Chondrocyte (in vitro differentiated cells): ENCODE measurements around the gene SGCD. TPM values are rescaled to one million over a fixed set of nuclear protein-coding genes. Genes with fewer than 3 reads are reported as not detected.

Source experiments
- DNase-seq: peaks from one replicate; pipeline ENCODE4 v3.0.0; 2021; ENCODE audit warnings: mixed read lengths, low spot score
- H3K27ac Mint-ChIP-seq: one replicate; pipeline ENCODE4 v1.8.0; 2021; ENCODE audit warnings: mild to moderate bottlenecking, moderate library complexity, mixed read lengths; ENCODE audit not compliant: unreplicated experiment
- H3K27me3 Mint-ChIP-seq: 2 replicates; pipeline ENCODE4 v1.8.0; 2021; ENCODE audit warnings: low read depth, mixed read lengths
- H3K36me3 Mint-ChIP-seq: 2 replicates; pipeline ENCODE4 v1.8.0; 2021; ENCODE audit warnings: low read depth, mixed read lengths
- H3K4me1 Mint-ChIP-seq: 2 replicates; pipeline ENCODE4 v1.8.0; 2021; ENCODE audit warnings: low read depth, mild to moderate bottlenecking, mixed read lengths
- H3K4me3 Mint-ChIP-seq: one replicate; pipeline ENCODE4 v1.8.0; 2021; ENCODE audit warnings: mild to moderate bottlenecking, moderate library complexity, mixed read lengths; ENCODE audit not compliant: unreplicated experiment
- H3K9me3 Mint-ChIP-seq: 2 replicates; pipeline ENCODE4 v1.8.0; 2021; ENCODE audit warnings: low read depth, mixed read lengths
- total RNA-seq: library from RNA; stranded (reverse); gene quantifications from 3 replicates; pipeline ENCODE4 v1.2.1, GENCODE V29; 2021
- TF ChIP-seq, protein P1 (sequence below): fragments of 200-600 bp; sonication (generic); IDR thresholded peaks from 2 replicates; pipeline ENCODE4 v1.5.0; 2021; ENCODE audit warnings: antibody characterized with exemption, mild to moderate bottlenecking, moderate library complexity

The SGCD gene
- total RNA-seq, 1 donor from 2014 or later, result 8.4 TPM

DNA sequence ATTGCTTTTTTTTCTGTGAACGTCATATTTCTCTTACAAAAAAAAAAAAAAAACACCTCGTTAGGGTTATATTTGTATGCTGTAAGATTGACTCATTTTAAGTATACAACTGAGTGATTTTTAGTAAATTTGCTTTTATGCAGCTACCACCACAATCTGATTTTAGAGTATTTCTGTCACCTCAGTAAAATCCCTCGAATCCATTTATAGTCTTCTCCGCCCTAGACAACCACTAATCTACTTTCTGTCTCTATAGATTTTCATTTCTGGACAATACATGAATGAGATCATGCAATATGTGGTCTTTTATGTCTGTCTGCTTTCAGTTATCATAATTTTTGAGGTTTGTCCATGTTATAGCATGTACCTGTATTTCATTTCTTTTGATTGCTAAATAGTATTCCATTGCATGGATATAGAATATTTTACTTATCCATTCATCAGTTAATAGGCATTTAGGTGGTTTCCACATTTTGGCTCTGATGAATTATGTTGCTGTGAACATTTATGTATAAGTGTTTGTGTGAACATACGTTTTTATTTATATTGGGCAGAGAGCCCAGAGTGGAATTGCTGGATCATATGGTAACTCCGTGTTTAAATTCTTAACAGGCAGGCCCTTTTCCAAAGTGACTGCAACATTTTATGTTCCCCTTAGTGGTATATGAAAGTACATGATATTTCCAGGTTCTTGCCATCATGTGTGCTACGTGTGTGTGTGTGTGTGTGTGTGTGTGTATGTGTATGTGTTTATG, 171.4 kb downstream of the SGCD start:
- peaks cover 34% of the 10 kb centered on the region for H3K4me1 Mint-ChIP-seq
- peaks cover 2% of the 10 kb centered on the region for H3K9me3 Mint-ChIP-seq
- TF ChIP-seq, protein P1, sequence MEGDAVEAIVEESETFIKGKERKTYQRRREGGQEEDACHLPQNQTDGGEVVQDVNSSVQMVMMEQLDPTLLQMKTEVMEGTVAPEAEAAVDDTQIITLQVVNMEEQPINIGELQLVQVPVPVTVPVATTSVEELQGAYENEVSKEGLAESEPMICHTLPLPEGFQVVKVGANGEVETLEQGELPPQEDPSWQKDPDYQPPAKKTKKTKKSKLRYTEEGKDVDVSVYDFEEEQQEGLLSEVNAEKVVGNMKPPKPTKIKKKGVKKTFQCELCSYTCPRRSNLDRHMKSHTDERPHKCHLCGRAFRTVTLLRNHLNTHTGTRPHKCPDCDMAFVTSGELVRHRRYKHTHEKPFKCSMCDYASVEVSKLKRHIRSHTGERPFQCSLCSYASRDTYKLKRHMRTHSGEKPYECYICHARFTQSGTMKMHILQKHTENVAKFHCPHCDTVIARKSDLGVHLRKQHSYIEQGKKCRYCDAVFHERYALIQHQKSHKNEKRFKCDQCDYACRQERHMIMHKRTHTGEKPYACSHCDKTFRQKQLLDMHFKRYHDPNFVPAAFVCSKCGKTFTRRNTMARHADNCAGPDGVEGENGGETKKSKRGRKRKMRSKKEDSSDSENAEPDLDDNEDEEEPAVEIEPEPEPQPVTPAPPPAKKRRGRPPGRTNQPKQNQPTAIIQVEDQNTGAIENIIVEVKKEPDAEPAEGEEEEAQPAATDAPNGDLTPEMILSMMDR, result no peak
- H3K27me3 Mint-ChIP-seq, result no peaks in the 10 kb centered on the region
- H3K4me3 Mint-ChIP-seq, result no peak overlapping the region
- no peaks in the 10 kb centered on the region for H3K36me3 Mint-ChIP-seq
- H3K27ac Mint-ChIP-seq, result no peak overlapping the region
- DNase-seq, result no peak

DNA sequence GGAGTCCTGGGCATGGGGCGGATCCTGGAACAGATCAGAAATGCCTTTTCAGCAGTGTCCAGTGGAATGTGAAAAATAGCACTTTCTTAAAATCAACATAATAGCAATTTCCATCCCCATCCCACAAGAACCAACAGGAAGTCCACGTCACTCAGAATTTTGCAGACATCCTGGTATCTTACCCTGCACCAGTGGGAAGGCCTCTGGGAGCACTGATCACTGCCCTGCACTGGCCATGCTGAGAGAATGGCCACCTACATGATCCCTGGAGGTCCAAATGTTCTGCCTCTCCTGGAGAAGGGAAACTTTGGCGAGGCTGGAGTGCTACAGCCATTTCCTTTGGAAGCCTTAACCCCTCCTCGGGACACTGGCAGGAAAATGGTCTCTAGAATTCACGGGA, 173.8 kb downstream of the SGCD start:
- H3K27ac Mint-ChIP-seq, result no peak overlapping the region
- no peak overlapping the region for H3K4me3 Mint-ChIP-seq
- no peaks in the 10 kb centered on the region for H3K36me3 Mint-ChIP-seq
- TF ChIP-seq, protein P1, result no peak
- peaks cover 2% of the 10 kb centered on the region for H3K9me3 Mint-ChIP-seq
- H3K27me3 Mint-ChIP-seq, result no peaks in the 10 kb centered on the region
- DNase-seq, result no peak
- H3K4me1 Mint-ChIP-seq, result peaks cover 47% of the 10 kb centered on the region

DNA sequence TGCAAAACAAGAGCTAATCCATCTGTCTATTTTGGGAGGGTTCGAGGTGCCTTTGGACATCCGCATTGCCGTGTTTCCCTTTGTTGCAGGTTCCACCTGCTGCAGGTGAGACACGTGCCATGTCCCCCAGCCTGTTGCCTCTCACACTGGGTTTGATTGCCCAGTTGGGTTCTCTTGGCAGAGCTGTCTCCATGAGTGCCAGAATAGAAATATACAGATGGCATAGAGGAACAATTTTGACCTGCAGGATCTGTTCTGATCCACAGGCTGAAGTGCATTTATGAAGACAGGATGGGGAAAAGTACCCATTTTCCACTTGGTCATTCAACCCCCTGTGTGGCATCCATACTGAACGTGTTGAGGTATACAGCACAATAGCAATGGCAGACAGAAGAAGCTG, 178.1 kb downstream of the SGCD start:
- TF ChIP-seq, protein P1, result no peak
- no peaks in the 10 kb centered on the region for H3K36me3 Mint-ChIP-seq
- no peaks in the 10 kb centered on the region for H3K9me3 Mint-ChIP-seq
- no peak overlapping the region for H3K27ac Mint-ChIP-seq
- DNase-seq, result peak; percentile 43
- peaks cover 31% of the 10 kb centered on the region for H3K4me1 Mint-ChIP-seq
- no peak overlapping the region for H3K4me3 Mint-ChIP-seq
- H3K27me3 Mint-ChIP-seq, result no peaks in the 10 kb centered on the region

DNA sequence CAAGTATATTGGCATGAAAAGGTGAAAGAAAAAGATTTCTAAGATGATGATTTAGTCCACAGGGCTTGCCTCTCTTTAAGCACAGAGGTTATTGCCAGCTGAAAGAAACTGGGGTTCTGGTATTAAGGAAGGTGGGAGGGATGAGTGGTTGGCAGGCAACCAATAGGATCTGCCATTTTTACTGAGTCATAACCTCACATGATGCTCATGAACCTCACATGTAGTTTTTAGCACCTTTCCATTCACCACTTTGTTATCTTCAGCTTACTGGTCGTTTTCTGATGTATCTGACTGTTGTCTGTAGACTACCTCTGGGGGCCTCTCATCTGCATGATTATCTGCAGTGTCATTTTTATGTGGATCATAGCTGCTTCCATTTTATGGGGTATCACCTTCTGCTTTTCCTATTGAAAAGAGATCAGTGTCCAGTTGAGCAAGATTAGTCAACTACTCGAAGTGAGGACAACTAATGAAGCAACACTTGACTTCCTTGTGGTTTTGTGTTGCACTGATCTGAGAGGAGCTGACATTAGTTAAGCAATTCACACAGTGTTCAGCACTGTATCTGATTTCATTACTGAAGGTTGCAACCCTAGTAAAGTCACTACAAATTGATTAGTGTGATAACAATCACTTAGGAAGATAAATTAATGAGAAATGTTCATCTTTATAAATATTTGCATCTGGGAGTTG, 186.3 kb downstream of the SGCD start:
- H3K4me3 Mint-ChIP-seq, result no peak overlapping the region
- no peak overlapping the region for H3K27ac Mint-ChIP-seq
- TF ChIP-seq, protein P1, result no peak
- H3K27me3 Mint-ChIP-seq, result no peaks in the 10 kb centered on the region
- no peak for DNase-seq
- peaks cover 8% of the 10 kb centered on the region for H3K36me3 Mint-ChIP-seq
- H3K4me1 Mint-ChIP-seq, result peaks cover 19% of the 10 kb centered on the region
- peaks cover 10% of the 10 kb centered on the region for H3K9me3 Mint-ChIP-seq

DNA sequence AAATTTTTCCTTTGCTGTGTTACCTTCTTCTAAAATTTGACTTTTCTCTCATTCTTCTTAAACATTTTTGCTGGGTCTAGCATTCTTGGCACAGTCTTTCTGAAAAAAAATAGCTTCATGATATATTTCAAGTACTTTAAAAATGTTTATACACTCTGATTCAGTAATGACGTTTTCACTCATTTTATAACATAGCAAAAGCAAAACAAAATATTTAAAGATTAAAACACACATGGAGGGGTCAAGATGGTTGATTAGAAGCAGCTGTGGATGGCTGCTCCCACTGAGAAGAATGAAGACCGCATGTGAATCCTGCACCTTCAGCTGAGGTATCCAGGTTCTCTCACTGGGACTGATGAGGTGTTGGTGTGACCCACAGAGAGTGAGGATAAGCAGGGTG, 188.2 kb downstream of the SGCD start:
- H3K4me1 Mint-ChIP-seq, result peaks cover 18% of the 10 kb centered on the region
- TF ChIP-seq, protein P1, result no peak
- no peak for DNase-seq
- H3K4me3 Mint-ChIP-seq, result no peak overlapping the region
- peaks cover 25% of the 10 kb centered on the region for H3K9me3 Mint-ChIP-seq
- peaks cover 14% of the 10 kb centered on the region for H3K36me3 Mint-ChIP-seq
- no peak overlapping the region for H3K27ac Mint-ChIP-seq
- H3K27me3 Mint-ChIP-seq, result no peaks in the 10 kb centered on the region
